22Rv1 (cell line): ENCODE data around the gene EXOC3L1.

Experiments
- ZFX ChIP-seq: fragments of 450-650 bp; IDR thresholded peaks from 2 replicates; pipeline ENCODE4 v1.6.1; 2017; ENCODE audit warnings: antibody characterized with exemption, borderline replicate concordance
- TF ChIP-seq, protein P1 (sequence below): fragments of 450-650 bp; IDR thresholded peaks from 2 replicates; pipeline ENCODE4 v1.5.1; 2017; ENCODE audit warnings: mild to moderate bottlenecking

GRCh38 chr16:67190448-67191399, 788 bp upstream of the EXOC3L1 start:
- TF ChIP-seq, protein P1, sequence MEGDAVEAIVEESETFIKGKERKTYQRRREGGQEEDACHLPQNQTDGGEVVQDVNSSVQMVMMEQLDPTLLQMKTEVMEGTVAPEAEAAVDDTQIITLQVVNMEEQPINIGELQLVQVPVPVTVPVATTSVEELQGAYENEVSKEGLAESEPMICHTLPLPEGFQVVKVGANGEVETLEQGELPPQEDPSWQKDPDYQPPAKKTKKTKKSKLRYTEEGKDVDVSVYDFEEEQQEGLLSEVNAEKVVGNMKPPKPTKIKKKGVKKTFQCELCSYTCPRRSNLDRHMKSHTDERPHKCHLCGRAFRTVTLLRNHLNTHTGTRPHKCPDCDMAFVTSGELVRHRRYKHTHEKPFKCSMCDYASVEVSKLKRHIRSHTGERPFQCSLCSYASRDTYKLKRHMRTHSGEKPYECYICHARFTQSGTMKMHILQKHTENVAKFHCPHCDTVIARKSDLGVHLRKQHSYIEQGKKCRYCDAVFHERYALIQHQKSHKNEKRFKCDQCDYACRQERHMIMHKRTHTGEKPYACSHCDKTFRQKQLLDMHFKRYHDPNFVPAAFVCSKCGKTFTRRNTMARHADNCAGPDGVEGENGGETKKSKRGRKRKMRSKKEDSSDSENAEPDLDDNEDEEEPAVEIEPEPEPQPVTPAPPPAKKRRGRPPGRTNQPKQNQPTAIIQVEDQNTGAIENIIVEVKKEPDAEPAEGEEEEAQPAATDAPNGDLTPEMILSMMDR, result no peak
- TF ChIP-seq ZFX, result no peak
